A549 (cell line): ENCODE data around the gene LY6G6D. TPM values are rescaled to one million over a fixed set of nuclear protein-coding genes. Genes with fewer than 3 reads are reported as not detected.
A peak's percentile ranks its signal among the peaks of the same experiment; 100 is the strongest.

Source experiments
- ATAC-seq, 2 experiments: fragments of 200-7000 bp in 1 of 2; fragments of >200 bp in 1 of 2; cut with Nextera tagmentation in 1 of 2; cut with Tn5 transposase in 1 of 2; 3 replicates each; pipeline versions ENCODE4 v1.8.0 to v1.9.1; 2018 to 2020; ENCODE audit warnings: mild to moderate bottlenecking in 1 of 2, moderate library complexity in 1 of 2
- CTCF ChIA-PET: fragments of 300-600 bp; sonication (Branson Sonifier 250); formaldehyde crosslinking; extraction: SDS; loops from one replicate; lab custom pipeline; 2021; ENCODE audit warnings: antibody characterized with exemption, inconsistent platforms; lab: Yijun Ruan, JAX
- POLR2A ChIA-PET: fragments of 350-600 bp; formaldehyde crosslinking; extraction: SDS; loops from one replicate; lab custom pipeline; 2021; ENCODE audit warnings: antibody characterized with exemption, inconsistent platforms; lab: Yijun Ruan, JAX
- DNase-seq, 2 experiments: peaks; one replicate each; pipeline versions ENCODE4 v3.0.0 to v3.0.0-alpha.2; 2011 to 2016; ENCODE audit warnings: low read depth in 1 of 2, low spot score in 1 of 2
- FAIRE-seq: peaks from 2 replicates; lab custom pipeline; 2011; peaks lifted over from hg19 to GRCh38; lab: Jason Lieb, UNC
- H3K27ac ChIP-seq, 2 experiments: fragments of >200 bp; sonication (Bioruptor Twin); formaldehyde crosslinking; 3 replicates each; pipeline ENCODE4 v1.5.1; 2016 to 2017
- H3K4me1 ChIP-seq: fragments of >200 bp; sonication (Bioruptor Twin); formaldehyde crosslinking; 3 replicates; pipeline ENCODE4 v1.6.1; 2016
- H3K4me2 ChIP-seq: fragments of >200 bp; sonication (Bioruptor Twin); formaldehyde crosslinking; 3 replicates; pipeline ENCODE4 v1.6.1; 2016
- H3K4me3 ChIP-seq: fragments of >200 bp; sonication (Bioruptor Twin); formaldehyde crosslinking; 3 replicates; pipeline ENCODE4 v1.5.1; 2016
- H3K9me3 ChIP-seq: fragments of >200 bp; sonication (Bioruptor Twin); formaldehyde crosslinking; 3 replicates; pipeline ENCODE4 v1.6.1; 2016
- CBX8 ChIP-seq: fragments of 200-600 bp; sonication (generic); IDR thresholded peaks from 2 replicates; pipeline ENCODE4 v1.6.1; 2016
- CEBPB ChIP-seq, 2 experiments: fragments of >200 bp in 1 of 2; sonication (Bioruptor Twin) in 1 of 2; formaldehyde crosslinking in 1 of 2; IDR thresholded peaks; 2 replicates each; pipeline ENCODE4 v1.6.1; 2012 to 2016
- CHD4 ChIP-seq: fragments of 200-600 bp; sonication (generic); IDR thresholded peaks from 2 replicates; pipeline ENCODE4 v1.6.1; 2016; ENCODE audit warnings: antibody characterized with exemption, mild to moderate bottlenecking, borderline replicate concordance
- EHF ChIP-seq: fragments of 250-450 bp; sonication (Bioruptor Pico); IDR thresholded peaks from 2 replicates; pipeline ENCODE4 v1.5.0; 2020; ENCODE audit warnings: mild to moderate bottlenecking
- ELK1 ChIP-seq: fragments of 150-350 bp; IDR thresholded peaks from 2 replicates; pipeline ENCODE4 v1.6.1; 2014; ENCODE audit warnings: low read depth, mild to moderate bottlenecking, low read length
- FOSL2 ChIP-seq, 2 experiments: fragments of 450-650 bp in 1 of 2; fragments of >200 bp in 1 of 2; sonication (Bioruptor Twin) in 1 of 2; formaldehyde crosslinking; IDR thresholded peaks; 2 replicates each; pipeline versions ENCODE4 v1.5.0 to v1.6.1; 2016 to 2020; ENCODE audit warnings: mild to moderate bottlenecking in 1 of 2, moderate library complexity in 1 of 2
- GATA3 ChIP-seq: IDR thresholded peaks from 2 replicates; pipeline ENCODE4 v1.6.1; 2012; ENCODE audit warnings: borderline replicate concordance
- JUN ChIP-seq, 2 experiments: fragments of >200 bp; sonication (Bioruptor Twin); formaldehyde crosslinking; IDR thresholded peaks; 2 replicates in 1 of 2; 3 replicates in 1 of 2; pipeline ENCODE4 v1.6.1; 2016 to 2017
- KDM5A ChIP-seq: fragments of 200-600 bp; sonication (generic); IDR thresholded peaks from 2 replicates; pipeline ENCODE4 v1.6.1; 2016; ENCODE audit warnings: antibody characterized with exemption, mild to moderate bottlenecking
- MAZ ChIP-seq: fragments of 150-350 bp; IDR thresholded peaks from 2 replicates; pipeline ENCODE4 v1.6.1; 2014; ENCODE audit warnings: antibody characterized with exemption, low read depth, low read length, borderline replicate concordance
- NPAS2 ChIP-seq: fragments of 250-450 bp; sonication (Bioruptor Pico); IDR thresholded peaks from 2 replicates; pipeline ENCODE4 v1.8.0; 2022; ENCODE audit warnings: mild to moderate bottlenecking, moderate library complexity, borderline replicate concordance
- NR3C1 ChIP-seq: fragments of >200 bp; sonication (Bioruptor Twin); formaldehyde crosslinking; IDR thresholded peaks from 3 replicates; pipeline ENCODE4 v1.6.1; 2017
- PHF8 ChIP-seq: fragments of 200-600 bp; sonication (generic); IDR thresholded peaks from 2 replicates; pipeline ENCODE4 v1.6.1; 2016; ENCODE audit warnings: low read depth, mild to moderate bottlenecking, antibody characterized with exemption, moderate library complexity, borderline replicate concordance
- POLR2A ChIP-seq: IDR thresholded peaks from 2 replicates; pipeline ENCODE4 v1.6.1; 2012; ENCODE audit warnings: mild to moderate bottlenecking, low read length
- RARB ChIP-seq: fragments of 250-450 bp; sonication (Bioruptor Pico); IDR thresholded peaks from 2 replicates; pipeline ENCODE4 v1.8.0; 2021; ENCODE audit warnings: mild to moderate bottlenecking, moderate library complexity
- REST ChIP-seq: fragments of 200-600 bp; sonication (generic); IDR thresholded peaks from 2 replicates; pipeline ENCODE4 v1.6.1; 2016; ENCODE audit warnings: antibody characterized with exemption, mild to moderate bottlenecking, moderate library complexity
- TP53 ChIP-seq: fragments of 250-450 bp; sonication (Bioruptor Pico); IDR thresholded peaks from 2 replicates; pipeline ENCODE4 v1.5.0; 2021; ENCODE audit warnings: mild to moderate bottlenecking, moderate library complexity
- USF2 ChIP-seq: fragments of 450-650 bp; IDR thresholded peaks from 2 replicates; pipeline ENCODE4 v1.6.1; 2014; ENCODE audit warnings: antibody characterized with exemption
- ZC3H11A ChIP-seq: fragments of 450-650 bp; IDR thresholded peaks from 2 replicates; pipeline ENCODE4 v1.6.1; 2014; ENCODE audit warnings: antibody characterized with exemption, mild to moderate bottlenecking
- ZFP36 ChIP-seq: fragments of 450-650 bp; IDR thresholded peaks from 2 replicates; pipeline ENCODE4 v1.6.1; 2014; ENCODE audit warnings: borderline replicate concordance; ENCODE audit not compliant: partially characterized antibody
- WGBS: methylation state at CpG from one replicate; pipeline ENCODE4 v1.1.6; 2017; ENCODE audit errors: missing lambda C conversion rate; 5-methylcytosine and 5-hydroxymethylcytosine counted together
- polyA plus RNA-seq, 4 experiments: library from polyadenylated mRNA; depleted of rRNA in 3 of 4; stranded (reverse); fragments of >200 nt; fragmentation: RNase III in 1 of 4; extraction: RNeasy Plus Mini Kit Qiagen cat#74134 plus additional on column Dnase treatment in 1 of 4; gene quantifications; 2 replicates in 3 of 4; 3 replicates in 1 of 4; pipeline ENCODE4 v1.2.3, GENCODE V29; 2011 to 2017

The LY6G6D gene
- polyA plus RNA-seq, 2 of the 4 experiments (the other 2 are of a cell fraction), result not detected

- H3K27ac ChIP-seq, result peak overlapping the region; percentile 94 to 99
- CTCF ChIA-PET, result interaction anchor here (0.6 to 4.5 kb wide), 11 partner anchors 8 to 127 kb away, joined by 3 to 30 read pairs (median 5); partner anchors contain the start of genes DDAH2 and MPIG6B
- H3K4me1 ChIP-seq, result peaks cover 51% of the 10 kb centered on the region
- DNase-seq (peak in 1 of 2 experiments; percentile 43), FAIRE-seq (no peak), ATAC-seq (no peak)
- no peak for TF ChIP-seq RARB (CRISPR knock-in tag)
- TF ChIP-seq JUN (IDR thresholded peaks at IDR 0.05), result no peak
- no peak for TF ChIP-seq FOSL2 (IDR thresholded peaks at IDR 0.05)
- TF ChIP-seq FOSL2 (CRISPR knock-in tag; IDR thresholded peaks at IDR 0.05), result no peak
- no peak for TF ChIP-seq CBX8
- no peak for TF ChIP-seq NR3C1
- no peak for TF ChIP-seq ELK1
- no peak for TF ChIP-seq USF2
- TF ChIP-seq KDM5A, result no peak
- TF ChIP-seq PHF8, result no peak
- TF ChIP-seq NPAS2, result no peak
- no peak for TF ChIP-seq CHD4
- no peak overlapping the region for H3K4me3 ChIP-seq
- H3K9me3 ChIP-seq, result no peaks in the 10 kb centered on the region
- H3K4me2 ChIP-seq, result peak overlapping the region; percentile 99
- POLR2A ChIA-PET, result interaction anchor here (0.6 to 1.1 kb wide), 3 partner anchors 78 to 85 kb away, joined by 3 to 5 read pairs (median 4); partner anchors contain the start of genes BAG6, HSPA1A and HSPA1L
- WGBS, result 58% methylated on average over 7 of the region's 7 CpGs
Observed at GRCh38 chr6:31737315-31737990, 22.3 kb downstream of the LY6G6D start.

GRCh38 chr6:31737991-31738979 lies 23.1 kb downstream of the LY6G6D start:
- DNase-seq (peak; percentile 59 to 81), ATAC-seq (peak in 1 of 2 experiments; percentile 5; a peak in 2 of 6 replicates), FAIRE-seq (no peak)
- ChIA-PET POLR2A (interaction anchor here (0.5 to 1.3 kb wide), 4 partner anchors 54 to 97 kb away, joined by 3 to 5 read pairs (median 4); partner anchors contain the start of genes BAG6, HSPA1A and HSPA1L), CTCF (interaction anchor here (0.6 to 4.5 kb wide), 16 partner anchors 9 to 126 kb away, joined by 3 to 30 read pairs (median 4); partner anchors contain the start of genes DDAH2, MPIG6B and VARS1)
- WGBS, result under 1% methylated on average over 6 of the region's 6 CpGs
- Histone ChIP-seq H3K4me3 (peak overlapping the region; percentile 44; the same call in 1 of the 3 replicates), H3K4me2 (peak overlapping the region; percentile 99), H3K27ac (peak overlapping the region; percentile 94 to 99), H3K4me1 (peaks cover 51% of the 10 kb centered on the region), H3K9me3 (no peaks in the 10 kb centered on the region)
- TF ChIP-seq GATA3 (0 out of 2 replicates have a peak, but pooled peaks have one; percentile 31), CEBPB (IDR thresholded peaks at IDR 0.05) (peak; percentile 42 to 87; a peak in 3 of 4 replicates), CBX8 (no peak), EHF (CRISPR knock-in tag) (peak; percentile 26; the same call in 1 of the 2 replicates), ZC3H11A (no peak)

- ChIA-PET POLR2A (interaction anchor here (0.6 to 1.3 kb wide), 5 partner anchors 10 to 75 kb away, joined by 3 to 5 read pairs (median 4); partner anchors contain the start of genes ABHD16A, HSPA1A and HSPA1L), CTCF (interaction anchor here (0.7 to 4.5 kb wide), 9 partner anchors 10 to 78 kb away, joined by 3 to 30 read pairs (median 4); partner anchors contain the start of genes DDAH2 and VARS1)
- under 1% methylated on average over 51 of the region's 58 CpGs for WGBS
- ATAC-seq, result peak; percentile 84 to 90
- peaks cover 42% of the 10 kb centered on the region for H3K4me1 ChIP-seq
- peak within 1 kb of the TSS; percentile 99 for H3K4me2 ChIP-seq
- H3K9me3 ChIP-seq, result no peaks in the 10 kb centered on the region
- peak within 1 kb of the TSS; percentile 94 to 99 for H3K27ac ChIP-seq
- peak; percentile 92 to 99 for DNase-seq
- H3K4me3 ChIP-seq, result peak within 1 kb of the TSS; percentile 67
- FAIRE-seq, result no peak
- TF ChIP-seq JUN (IDR thresholded peaks at IDR 0.05), result peak in 1 of 2 experiments; percentile 52; a peak in 1 of 5 replicates
- TF ChIP-seq POLR2A, result peak; percentile 52
- peak; percentile 9; the same call in 1 of the 2 replicates for TF ChIP-seq USF2
- no peak for TF ChIP-seq ZFP36
- no peak for TF ChIP-seq MAZ
- TF ChIP-seq REST, result peak; percentile 74
- 0 out of 2 replicates have a peak, but pooled peaks have one; percentile 32 for TF ChIP-seq TP53 (CRISPR knock-in tag)
Observed at GRCh38 chr6:31739639-31740396, 24.7 kb downstream of the LY6G6D start, which contains the start of gene MSH5. Gene MSH5 (plus strand): TSS chr6:31740005. CDS start chr6:31740467, 462 bp downstream.
